NCI-H1105 (cell line): Measurements from ENCODE around the gene CCDC92.
"Not testable (repeated sequence)": the region's sequence is repeated elsewhere in the genome, so short reads cannot be mapped to it uniquely, and the experiment has no call there.

Source experiments
- DNase-seq: peaks from one replicate; lab custom pipeline; 2025; lab: John Stamatoyannopoulos, UW

The CCDC92 gene

GRCh38 chr12:123936956-123937706 lies 35.5 kb downstream of the CCDC92 start:
- DNase-seq, result no peak

GRCh38 chr12:123936471-123936870 lies 36.2 kb downstream of the CCDC92 start:
- DNase-seq, result no peak

- DNase-seq, result no peak
These were observed 36.7 kb downstream of the CCDC92 start for GRCh38 chr12:123935956-123936355.

GRCh38 chr12:123934829-123935228 lies 37.8 kb downstream of the CCDC92 start:
- DNase-seq, result no peak

GRCh38 chr12:123934016-123934620 lies 38.5 kb downstream of the CCDC92 start:
- DNase-seq, result no peak

- no peak for DNase-seq
These were observed 39.4 kb downstream of the CCDC92 start for GRCh38 chr12:123933214-123933613.

- DNase-seq, result no peak
These were observed 40.8 kb downstream of the CCDC92 start for GRCh38 chr12:123931686-123932321.

- DNase-seq, result no peak
These were observed 42.6 kb downstream of the CCDC92 start for GRCh38 chr12:123929946-123930583.

GRCh38 chr12:123928897-123929296 lies 43.7 kb downstream of the CCDC92 start:
- no peak for DNase-seq

GRCh38 chr12:123928274-123928865 lies 44.3 kb downstream of the CCDC92 start:
- DNase-seq, result no peak

- DNase-seq, result no peak
These were observed 48.1 kb downstream of the CCDC92 start for GRCh38 chr12:123924539-123924938.

GRCh38 chr12:123923927-123924326 lies 48.7 kb downstream of the CCDC92 start:
- no peak for DNase-seq

GRCh38 chr12:123923038-123923437 lies 49.6 kb downstream of the CCDC92 start:
- DNase-seq, result no peak

GRCh38 chr12:123919980-123920360 lies 52.7 kb downstream of the CCDC92 start:
- no peak for DNase-seq

- no peak for DNase-seq
These were observed 55.2 kb downstream of the CCDC92 start for GRCh38 chr12:123917337-123917850.

- DNase-seq, result no peak
These were observed 55.9 kb downstream of the CCDC92 start for GRCh38 chr12:123916729-123917128.

- DNase-seq, result no peak
These were observed 57.8 kb downstream of the CCDC92 start for GRCh38 chr12:123914726-123915333.

GRCh38 chr12:123912415-123913380 lies 59.9 kb downstream of the CCDC92 start:
- peak; percentile 72 for DNase-seq

- DNase-seq, result not testable (repeated sequence)
These were observed 60.8 kb downstream of the CCDC92 start for GRCh38 chr12:123911672-123912409.

- no peak for DNase-seq
These were observed 61.9 kb downstream of the CCDC92 start for GRCh38 chr12:123910761-123911193.
